ENCODE results near the gene KCNN3. TPM values are rescaled to one million over a fixed set of nuclear protein-coding genes. Genes with fewer than 3 reads are reported as not detected.

Gene KCNN3
- total RNA-seq, 4 donors from 2014 or later: 5.0 to 30.0 (median 20.8) TPM

GRCh38 chr1:154806333-154806732 lies 63.7 kb downstream of the KCNN3 start:
- DNase-seq: no peak
- intact Hi-C loops (cut with DNase I; ENCODE audit: low total_unique reads): no loop called here
- no peaks in the 10 kb centered on the region for H3K9me3 ChIP-seq
- H3K4me3 ChIP-seq: no peak overlapping the region
- ATAC-seq: no peak
- in situ Hi-C loops (cut with MboI; ENCODE audit: low sequenced_read_pairs in 4 of 4): no loop called here
- no peak for TF ChIP-seq POLR2A (IDR thresholded peaks at IDR 0.05)
- TF ChIP-seq, protein P1, sequence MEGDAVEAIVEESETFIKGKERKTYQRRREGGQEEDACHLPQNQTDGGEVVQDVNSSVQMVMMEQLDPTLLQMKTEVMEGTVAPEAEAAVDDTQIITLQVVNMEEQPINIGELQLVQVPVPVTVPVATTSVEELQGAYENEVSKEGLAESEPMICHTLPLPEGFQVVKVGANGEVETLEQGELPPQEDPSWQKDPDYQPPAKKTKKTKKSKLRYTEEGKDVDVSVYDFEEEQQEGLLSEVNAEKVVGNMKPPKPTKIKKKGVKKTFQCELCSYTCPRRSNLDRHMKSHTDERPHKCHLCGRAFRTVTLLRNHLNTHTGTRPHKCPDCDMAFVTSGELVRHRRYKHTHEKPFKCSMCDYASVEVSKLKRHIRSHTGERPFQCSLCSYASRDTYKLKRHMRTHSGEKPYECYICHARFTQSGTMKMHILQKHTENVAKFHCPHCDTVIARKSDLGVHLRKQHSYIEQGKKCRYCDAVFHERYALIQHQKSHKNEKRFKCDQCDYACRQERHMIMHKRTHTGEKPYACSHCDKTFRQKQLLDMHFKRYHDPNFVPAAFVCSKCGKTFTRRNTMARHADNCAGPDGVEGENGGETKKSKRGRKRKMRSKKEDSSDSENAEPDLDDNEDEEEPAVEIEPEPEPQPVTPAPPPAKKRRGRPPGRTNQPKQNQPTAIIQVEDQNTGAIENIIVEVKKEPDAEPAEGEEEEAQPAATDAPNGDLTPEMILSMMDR (IDR thresholded peaks at IDR 0.05 in 4 of 5, conservative IDR thresholded peaks at IDR 0.05 in 1 of 5): no peak
- peaks cover 36 to 55% of the 10 kb centered on the region in 2 donors for H3K4me1 ChIP-seq
- peak overlapping the region in 2 of 4 donors; percentile 6 to 87 for H3K27ac ChIP-seq
- H3K36me3 ChIP-seq: no peaks in the 10 kb centered on the region
- no peaks in the 10 kb centered on the region for H3K27me3 ChIP-seq

- H3K4me3 ChIP-seq: no peak overlapping the region
- intact Hi-C loops (cut with DNase I; ENCODE audit: low total_unique reads): no loop called here
Observed at GRCh38 chr1:154802982-154803920, 66.8 kb downstream of the KCNN3 start.

GRCh38 chr1:154802336-154802969 lies 67.6 kb downstream of the KCNN3 start:
- in situ Hi-C loops (cut with MboI; ENCODE audit: low sequenced_read_pairs in 4 of 4): no loop called here
- TF ChIP-seq POLR2A (IDR thresholded peaks at IDR 0.05): no peak
- TF ChIP-seq, protein P1 (IDR thresholded peaks at IDR 0.05 in 4 of 5, conservative IDR thresholded peaks at IDR 0.05 in 1 of 5): no peak
- Histone ChIP-seq H3K4me1 (peaks cover 9 to 22% of the 10 kb centered on the region in 2 donors), H3K4me3 (no peak overlapping the region), H3K9me3 (no peaks in the 10 kb centered on the region), H3K27ac (no peak overlapping the region), H3K27me3 (no peaks in the 10 kb centered on the region), H3K36me3 (no peaks in the 10 kb centered on the region)
- intact Hi-C loops (cut with DNase I; ENCODE audit: low total_unique reads): no loop called here
- ATAC-seq: no peak
- no peak for DNase-seq

More at GRCh38 chr1:154802982-154803920, 66.8 kb downstream of the KCNN3 start:
- no peaks in the 10 kb centered on the region for H3K27me3 ChIP-seq
- no peak for TF ChIP-seq POLR2A (IDR thresholded peaks at IDR 0.05)
- TF ChIP-seq, protein P1 (IDR thresholded peaks at IDR 0.05 in 4 of 5, conservative IDR thresholded peaks at IDR 0.05 in 1 of 5): no peak
- H3K27ac ChIP-seq: peak overlapping the region in 1 of 4 donors; percentile 14
- H3K9me3 ChIP-seq: no peaks in the 10 kb centered on the region
- peaks cover 17 to 30% of the 10 kb centered on the region in 2 donors for H3K4me1 ChIP-seq
- ATAC-seq (peak in 1 of 2 donors; percentile 18), DNase-seq (no peak)
- no peaks in the 10 kb centered on the region for H3K36me3 ChIP-seq
- in situ Hi-C loops (cut with MboI; ENCODE audit: low sequenced_read_pairs in 4 of 4): no loop called here

DNA sequence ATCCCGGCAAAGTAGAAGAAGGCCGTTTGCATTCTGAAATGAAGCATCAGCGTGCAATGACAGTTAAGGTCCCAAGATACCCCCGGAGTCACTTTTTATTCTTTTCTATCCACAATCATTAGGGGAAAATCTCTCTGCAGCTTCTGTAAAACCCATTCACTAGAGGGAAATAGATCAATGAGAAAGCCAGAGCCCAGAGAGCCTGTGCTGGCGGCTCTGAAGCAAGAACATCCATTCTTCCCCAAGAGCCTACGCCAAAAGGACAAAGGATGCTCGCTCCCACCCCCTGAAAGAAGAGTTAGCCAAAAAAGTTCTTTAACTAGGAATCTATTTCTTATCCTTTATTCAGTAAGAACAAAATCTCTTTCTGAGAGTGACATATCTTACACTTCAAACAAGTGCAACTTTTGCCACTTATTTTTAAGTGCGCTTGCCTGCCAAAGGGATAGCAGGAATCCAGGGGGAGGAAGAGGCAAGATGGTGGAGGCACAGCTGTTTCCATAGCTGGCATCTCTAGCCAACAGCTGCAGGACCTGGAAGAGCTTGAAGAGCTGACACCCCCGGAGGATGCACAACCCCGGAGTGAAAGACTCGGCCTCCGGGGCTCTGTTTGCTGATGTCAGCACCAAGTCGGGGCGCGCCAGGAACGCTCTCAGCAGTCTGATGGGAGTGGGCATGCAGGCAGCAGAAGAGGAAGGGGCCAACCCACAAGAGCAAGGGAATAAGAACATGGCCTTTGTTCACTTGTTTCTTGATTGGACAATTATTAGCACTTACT lies 68.7 kb downstream of the KCNN3 start:
- ATAC-seq (no peak), DNase-seq (no peak)
- in situ Hi-C loops (cut with MboI; ENCODE audit: low sequenced_read_pairs in 4 of 4): no loop called here
- Histone ChIP-seq H3K4me1 (peaks cover 0 to 12% of the 10 kb centered on the region in 2 donors), H3K4me3 (no peak overlapping the region), H3K36me3 (no peaks in the 10 kb centered on the region), H3K9me3 (no peaks in the 10 kb centered on the region), H3K27ac (no peak overlapping the region), H3K27me3 (no peaks in the 10 kb centered on the region)
- no peak for TF ChIP-seq POLR2A (IDR thresholded peaks at IDR 0.05)
- TF ChIP-seq, protein P1 (IDR thresholded peaks at IDR 0.05 in 4 of 5, conservative IDR thresholded peaks at IDR 0.05 in 1 of 5): no peak
- intact Hi-C loops (cut with DNase I; ENCODE audit: low total_unique reads): no loop called here
